Measurements from ENCODE around the gene GPBAR1. TPM values are rescaled to one million over a fixed set of nuclear protein-coding genes. Genes with fewer than 3 reads are reported as not detected.
A peak's percentile ranks its signal among the peaks of the same experiment; 100 is the strongest.

GPBAR1 gene, protein sequence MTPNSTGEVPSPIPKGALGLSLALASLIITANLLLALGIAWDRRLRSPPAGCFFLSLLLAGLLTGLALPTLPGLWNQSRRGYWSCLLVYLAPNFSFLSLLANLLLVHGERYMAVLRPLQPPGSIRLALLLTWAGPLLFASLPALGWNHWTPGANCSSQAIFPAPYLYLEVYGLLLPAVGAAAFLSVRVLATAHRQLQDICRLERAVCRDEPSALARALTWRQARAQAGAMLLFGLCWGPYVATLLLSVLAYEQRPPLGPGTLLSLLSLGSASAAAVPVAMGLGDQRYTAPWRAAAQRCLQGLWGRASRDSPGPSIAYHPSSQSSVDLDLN
- polyA plus RNA-seq (2012; rRNA removed), result 0.08 and 0.13 TPM in 2 replicates
- polyA plus RNA-seq (2012; cell fraction: cytosol; rRNA removed), result 0.03 and 0.05 TPM in 2 replicates
- polyA plus RNA-seq (2012; cell fraction: nucleus; rRNA removed), result 0.38 and 0.50 TPM in 2 replicates

DNA sequence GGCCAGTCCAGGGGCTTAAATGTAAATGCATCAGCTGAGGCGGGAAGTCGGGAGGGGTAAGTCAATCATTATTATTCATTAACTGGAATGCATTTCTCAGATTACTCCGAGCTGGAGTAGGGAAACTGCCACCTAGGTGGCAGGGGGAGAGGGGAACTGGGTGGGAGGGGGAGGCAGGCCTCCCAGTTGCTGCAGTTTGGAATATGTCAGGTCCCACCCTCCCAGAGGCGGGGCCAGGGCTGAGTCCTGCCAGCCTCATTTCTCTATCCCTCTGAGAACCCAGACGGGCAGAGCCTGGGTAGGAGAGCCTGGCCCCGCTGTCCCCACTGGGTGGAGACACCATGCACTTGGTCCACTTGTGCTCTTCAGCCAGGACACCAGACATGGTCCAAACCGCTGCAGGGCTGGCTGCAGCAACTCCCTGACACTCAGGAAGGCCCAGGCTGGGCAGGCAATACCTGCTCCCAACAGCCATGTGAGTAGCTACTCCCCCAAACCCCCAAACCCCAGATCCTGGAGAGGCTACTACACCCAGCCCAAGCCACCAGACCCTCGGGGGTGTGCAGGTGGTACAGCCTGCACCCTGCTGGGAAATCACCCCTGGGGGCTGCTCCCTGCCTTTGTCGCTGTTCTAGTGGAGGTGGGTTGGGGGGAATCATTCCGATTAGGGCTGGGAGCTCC, at the start of gene GPBAR1:
TSS of gene GPBAR1 (plus strand) at position 274 of the 681 bp plus-strand sequence. CDS start 1,710 bp downstream, outside the sequence.
- no peaks in the 10 kb centered on the region for H3K9me3 ChIP-seq
- 83% methylated on average over 8 of the region's 10 CpGs for WGBS (ENCODE audit: low lambda C conversion rate)
- H4K20me1 ChIP-seq (ENCODE audit: insufficient read depth), result no peaks in the 10 kb centered on the region
- CTCF ChIA-PET, result interaction anchor here (1.0 to 4.2 kb wide), 3 partner anchors 11 to 429 kb away, joined by 3 to 34 read pairs (median 19); no protein-coding TSS in a partner anchor
- peaks cover 2 to 33% of the 10 kb centered on the region in 2 experiments for H3K36me3 ChIP-seq (replicated peaks in 1 of 2; ENCODE audit: control insufficient read depth in 1 of 2, insufficient read depth in 2 of 2, low read length in 1 of 2)
- no peaks in the 10 kb centered on the region for H3K79me2 ChIP-seq (ENCODE audit: insufficient read depth)
- POLR2A ChIA-PET, result interaction anchor here (1.3 kb wide), 1 partner anchor 9 kb away, joined by 3 read pairs; the partner anchor contains the start of gene AAMP
- peak within 1 kb of the TSS; percentile 75 to 95; a peak in 3 of 4 replicates for H3K27ac ChIP-seq (ENCODE audit: low read depth in 2 of 2, low read length in 1 of 2)
- no peak within 1 kb of the TSS for H2AFZ ChIP-seq (ENCODE audit: low read depth)
- TF ChIP-seq, protein P1, sequence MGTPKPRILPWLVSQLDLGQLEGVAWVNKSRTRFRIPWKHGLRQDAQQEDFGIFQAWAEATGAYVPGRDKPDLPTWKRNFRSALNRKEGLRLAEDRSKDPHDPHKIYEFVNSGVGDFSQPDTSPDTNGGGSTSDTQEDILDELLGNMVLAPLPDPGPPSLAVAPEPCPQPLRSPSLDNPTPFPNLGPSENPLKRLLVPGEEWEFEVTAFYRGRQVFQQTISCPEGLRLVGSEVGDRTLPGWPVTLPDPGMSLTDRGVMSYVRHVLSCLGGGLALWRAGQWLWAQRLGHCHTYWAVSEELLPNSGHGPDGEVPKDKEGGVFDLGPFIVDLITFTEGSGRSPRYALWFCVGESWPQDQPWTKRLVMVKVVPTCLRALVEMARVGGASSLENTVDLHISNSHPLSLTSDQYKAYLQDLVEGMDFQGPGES (IDR thresholded peaks at IDR 0.05; ENCODE audit: low read depth, low read length), result no peak
- TF ChIP-seq JUND (IDR thresholded peaks at IDR 0.05) (no peak), RXRA (IDR thresholded peaks at IDR 0.05; ENCODE audit: borderline replicate concordance, low read depth) (no peak), TCF12 (IDR thresholded peaks at IDR 0.05) (no peak), RCOR1 (IDR thresholded peaks at IDR 0.05; ENCODE audit: low read length) (no peak), NRF1 (IDR thresholded peaks at IDR 0.05; ENCODE audit: low read depth, low read length) (no peak), NFIC (IDR thresholded peaks at IDR 0.05; ENCODE audit: borderline replicate concordance) (no peak), YY1 (IDR thresholded peaks at IDR 0.05; ENCODE audit: low read depth) (no peak)
- TF ChIP-seq, protein P2, sequence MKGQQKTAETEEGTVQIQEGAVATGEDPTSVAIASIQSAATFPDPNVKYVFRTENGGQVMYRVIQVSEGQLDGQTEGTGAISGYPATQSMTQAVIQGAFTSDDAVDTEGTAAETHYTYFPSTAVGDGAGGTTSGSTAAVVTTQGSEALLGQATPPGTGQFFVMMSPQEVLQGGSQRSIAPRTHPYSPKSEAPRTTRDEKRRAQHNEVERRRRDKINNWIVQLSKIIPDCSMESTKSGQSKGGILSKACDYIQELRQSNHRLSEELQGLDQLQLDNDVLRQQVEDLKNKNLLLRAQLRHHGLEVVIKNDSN (IDR thresholded peaks at IDR 0.05; ENCODE audit: borderline replicate concordance, low read depth), result no peak
- no peaks in the 10 kb centered on the region for H3K9me2 ChIP-seq
- H3F3A ChIP-seq (replicated peaks; ENCODE audit: insufficient read depth), result peaks cover 26% of the 10 kb centered on the region
- DNase-seq, result no peak
- H3K9ac ChIP-seq, result no peak within 1 kb of the TSS
- no peaks in the 10 kb centered on the region for H3K27me3 ChIP-seq (ENCODE audit: insufficient read depth)
- H3K4me3 ChIP-seq (ENCODE audit: low read depth in 2 of 2, low read length in 1 of 2), result no peak within 1 kb of the TSS
- H3K4me2 ChIP-seq, result no peak within 1 kb of the TSS
- peaks cover 11 to 52% of the 10 kb centered on the region in 2 experiments for H3K4me1 ChIP-seq (ENCODE audit: control insufficient read depth in 1 of 2, insufficient read depth in 2 of 2, low read depth in 1 of 2, low read length in 1 of 2)

DNA sequence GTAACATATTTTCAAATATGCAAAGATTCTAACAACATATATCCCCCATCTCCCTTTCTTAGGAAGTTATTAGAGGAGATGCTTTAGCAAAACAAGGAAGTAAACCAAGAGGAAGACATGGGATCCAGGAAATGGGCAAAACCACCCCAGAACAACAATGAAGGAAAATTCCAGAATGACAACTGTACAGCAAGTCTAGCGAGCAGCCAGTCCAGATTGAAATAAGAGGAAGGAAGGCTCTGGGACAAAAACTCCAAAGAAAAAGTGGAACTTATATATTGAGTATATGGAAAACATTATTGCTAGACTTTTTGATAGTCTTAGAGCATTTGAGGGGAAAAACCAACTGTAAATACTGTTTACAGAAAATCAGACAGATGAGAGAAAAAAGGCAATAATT, 46.7 kb upstream of the GPBAR1 start:
- Histone ChIP-seq H3K9ac (no peak overlapping the region), H3K36me3 (replicated peaks in 1 of 2; ENCODE audit: control insufficient read depth in 1 of 2, insufficient read depth in 2 of 2, low read length in 1 of 2) (no peaks in the 10 kb centered on the region), H3K27me3 (ENCODE audit: insufficient read depth) (no peaks in the 10 kb centered on the region), H4K20me1 (ENCODE audit: insufficient read depth) (peaks cover 13% of the 10 kb centered on the region), H3K79me2 (ENCODE audit: insufficient read depth) (peaks cover 26% of the 10 kb centered on the region), H3K4me3 (ENCODE audit: low read depth in 2 of 2, low read length in 1 of 2) (no peak overlapping the region), H2AFZ (ENCODE audit: low read depth) (no peak overlapping the region), H3K27ac (ENCODE audit: low read depth in 2 of 2, low read length in 1 of 2) (no peak overlapping the region), H3F3A (replicated peaks; ENCODE audit: insufficient read depth) (peaks cover 8% of the 10 kb centered on the region), H3K9me2 (no peaks in the 10 kb centered on the region), H3K4me2 (no peak overlapping the region), H3K9me3 (peaks cover 6% of the 10 kb centered on the region), H3K4me1 (ENCODE audit: control insufficient read depth in 1 of 2, insufficient read depth in 2 of 2, low read depth in 1 of 2, low read length in 1 of 2) (peaks cover 4% of the 10 kb centered on the region in 2 experiments; a peak in 3 of 4 replicates)
- 92% methylated on average over 1 of the region's 1 CpG for WGBS (ENCODE audit: low lambda C conversion rate)
- no peak for DNase-seq
- ChIA-PET POLR2A (no interaction called here), CTCF (no interaction called here)
- TF ChIP-seq, protein P3, sequence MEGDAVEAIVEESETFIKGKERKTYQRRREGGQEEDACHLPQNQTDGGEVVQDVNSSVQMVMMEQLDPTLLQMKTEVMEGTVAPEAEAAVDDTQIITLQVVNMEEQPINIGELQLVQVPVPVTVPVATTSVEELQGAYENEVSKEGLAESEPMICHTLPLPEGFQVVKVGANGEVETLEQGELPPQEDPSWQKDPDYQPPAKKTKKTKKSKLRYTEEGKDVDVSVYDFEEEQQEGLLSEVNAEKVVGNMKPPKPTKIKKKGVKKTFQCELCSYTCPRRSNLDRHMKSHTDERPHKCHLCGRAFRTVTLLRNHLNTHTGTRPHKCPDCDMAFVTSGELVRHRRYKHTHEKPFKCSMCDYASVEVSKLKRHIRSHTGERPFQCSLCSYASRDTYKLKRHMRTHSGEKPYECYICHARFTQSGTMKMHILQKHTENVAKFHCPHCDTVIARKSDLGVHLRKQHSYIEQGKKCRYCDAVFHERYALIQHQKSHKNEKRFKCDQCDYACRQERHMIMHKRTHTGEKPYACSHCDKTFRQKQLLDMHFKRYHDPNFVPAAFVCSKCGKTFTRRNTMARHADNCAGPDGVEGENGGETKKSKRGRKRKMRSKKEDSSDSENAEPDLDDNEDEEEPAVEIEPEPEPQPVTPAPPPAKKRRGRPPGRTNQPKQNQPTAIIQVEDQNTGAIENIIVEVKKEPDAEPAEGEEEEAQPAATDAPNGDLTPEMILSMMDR (IDR thresholded peaks at IDR 0.05), result no peak
- no peak for TF ChIP-seq FOSL2 (IDR thresholded peaks at IDR 0.05; ENCODE audit: borderline replicate concordance, low read depth)
- TF ChIP-seq RFX5 (IDR thresholded peaks at IDR 0.05; ENCODE audit: low read length), result no peak
- TF ChIP-seq RAD21 (IDR thresholded peaks at IDR 0.05; ENCODE audit: low read length), result no peak
- TF ChIP-seq MXI1 (IDR thresholded peaks at IDR 0.05; ENCODE audit: low read depth, low read length), result no peak
- no peak for TF ChIP-seq SMC3 (IDR thresholded peaks at IDR 0.05; ENCODE audit: low read depth, low read length)

Data from SK-N-SH (cell line).